Natural killer cell treated with Interleukin-12 subunit alpha and Interleukin-12 subunit beta and Interleukin-15 and Interleukin-18, amount 100 ng/mL, for 72 hours (primary cell): ENCODE results near the gene FKBP1A. TPM values are rescaled to one million over a fixed set of nuclear protein-coding genes. Genes with fewer than 3 reads are reported as not detected.
A peak's percentile ranks its signal among the peaks of the same experiment; 100 is the strongest.

Experiments
- ATAC-seq, 2 donors: fragments of 150-1000 bp; cut with Tn5 transposase in 1 of 2; sonication (Bioruptor Pico), chemical (Tn5 transposase) in 1 of 2; 2 replicates each; pipeline ENCODE4 v1.10.0; 2021
- DNase-seq: peaks from one replicate; pipeline ENCODE4 v3.0.0; 2022; ENCODE audit warnings: low spot score
- H3K27ac Mint-ChIP-seq, 2 donors: 1 replicate in 1 of 2; 2 replicates in 1 of 2; pipeline ENCODE4 v1.8.0; 2022; ENCODE audit warnings: mixed read lengths in 2 of 2, mild to moderate bottlenecking in 1 of 2, moderate library complexity in 1 of 2
- H3K27me3 Mint-ChIP-seq, 2 donors: 1 replicate in 1 of 2; 2 replicates in 1 of 2; pipeline ENCODE4 v1.8.0; 2022; ENCODE audit warnings: mixed read lengths in 2 of 2
- H3K36me3 Mint-ChIP-seq: one replicate; pipeline ENCODE4 v1.8.0; 2022; ENCODE audit warnings: mixed read lengths
- H3K4me1 Mint-ChIP-seq, 2 donors: 1 replicate in 1 of 2; 2 replicates in 1 of 2; pipeline ENCODE4 v1.8.0; 2022; ENCODE audit warnings: low read depth in 2 of 2, mixed read lengths in 2 of 2, mild to moderate bottlenecking in 1 of 2
- H3K4me3 Mint-ChIP-seq: one replicate; pipeline ENCODE4 v1.8.0; 2022; ENCODE audit warnings: mixed read lengths
- H3K9me3 Mint-ChIP-seq: 2 replicates; pipeline ENCODE4 v1.8.0; 2022; ENCODE audit warnings: mixed read lengths
- total RNA-seq, 2 donors: library from RNA; stranded (reverse); gene quantifications; one replicate each; pipeline ENCODE4 v1.2.3, GENCODE V29; 2022

The FKBP1A gene
- total RNA-seq, 2 donors from 2014 or later = 167 to 229 TPM

DNA sequence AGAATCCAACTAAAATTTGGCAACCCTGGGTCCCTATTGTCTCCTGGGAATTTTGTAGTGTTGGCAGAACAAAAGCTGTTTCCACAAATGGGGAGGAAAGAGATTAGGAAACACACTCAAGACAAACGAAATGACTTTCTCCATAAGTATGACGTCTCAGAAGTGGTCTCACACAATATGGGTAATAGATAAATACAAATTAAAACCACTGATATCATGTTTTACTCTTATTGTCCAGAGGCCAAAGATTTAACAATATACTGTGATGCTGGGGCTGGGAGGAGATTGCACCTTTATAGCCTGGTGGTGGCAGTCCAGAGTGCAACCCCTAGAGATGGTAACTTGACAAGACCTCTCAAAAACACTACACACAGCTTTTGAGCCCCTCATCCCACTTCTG is 18.6 kb downstream of the FKBP1A start:
- Mint-ChIP-seq H3K4me1 (peaks cover 52 to 57% of the 10 kb centered on the region in 2 donors), H3K27me3 (no peaks in the 10 kb centered on the region), H3K36me3 (peaks cover 17% of the 10 kb centered on the region), H3K9me3 (no peaks in the 10 kb centered on the region), H3K4me3 (no peak overlapping the region), H3K27ac (no peak overlapping the region)
- no peak for DNase-seq
- ATAC-seq = no peak

- H3K9me3 Mint-ChIP-seq = no peaks in the 10 kb centered on the region
- DNase-seq (no peak), ATAC-seq (no peak)
- H3K36me3 Mint-ChIP-seq = peaks cover 17% of the 10 kb centered on the region
- peaks cover 46 to 57% of the 10 kb centered on the region in 2 donors for H3K4me1 Mint-ChIP-seq
- peak overlapping the region; percentile 30 to 31 for H3K27ac Mint-ChIP-seq
- H3K27me3 Mint-ChIP-seq = no peaks in the 10 kb centered on the region
- no peak overlapping the region for H3K4me3 Mint-ChIP-seq
Observed at GRCh38 chr20:1373614-1374013, 19.2 kb downstream of the FKBP1A start.

DNA sequence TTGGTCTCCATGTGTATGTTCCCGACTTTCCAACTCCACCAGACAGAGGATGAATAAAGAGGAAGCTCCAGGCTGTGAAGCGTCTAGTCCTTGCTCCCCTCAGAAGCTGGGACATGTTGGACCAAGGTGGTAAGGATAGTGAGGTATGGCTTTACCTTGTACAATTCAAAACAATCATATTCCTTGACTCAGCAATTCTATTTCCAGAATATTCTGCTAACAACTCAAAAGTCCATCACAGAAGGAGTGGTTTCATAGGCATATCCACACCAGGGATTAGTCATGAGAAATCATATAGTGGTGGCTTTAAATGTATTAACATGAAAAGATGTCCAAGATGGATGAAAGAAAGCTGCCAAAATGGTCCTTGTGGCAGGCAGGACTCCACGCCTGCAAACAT is 19.8 kb downstream of the FKBP1A start:
- Mint-ChIP-seq H3K27ac (no peak overlapping the region), H3K4me3 (no peak overlapping the region), H3K9me3 (no peaks in the 10 kb centered on the region), H3K36me3 (peaks cover 17% of the 10 kb centered on the region), H3K27me3 (no peaks in the 10 kb centered on the region), H3K4me1 (peaks cover 41 to 52% of the 10 kb centered on the region in 2 donors)
- DNase-seq (no peak), ATAC-seq (no peak)

DNA sequence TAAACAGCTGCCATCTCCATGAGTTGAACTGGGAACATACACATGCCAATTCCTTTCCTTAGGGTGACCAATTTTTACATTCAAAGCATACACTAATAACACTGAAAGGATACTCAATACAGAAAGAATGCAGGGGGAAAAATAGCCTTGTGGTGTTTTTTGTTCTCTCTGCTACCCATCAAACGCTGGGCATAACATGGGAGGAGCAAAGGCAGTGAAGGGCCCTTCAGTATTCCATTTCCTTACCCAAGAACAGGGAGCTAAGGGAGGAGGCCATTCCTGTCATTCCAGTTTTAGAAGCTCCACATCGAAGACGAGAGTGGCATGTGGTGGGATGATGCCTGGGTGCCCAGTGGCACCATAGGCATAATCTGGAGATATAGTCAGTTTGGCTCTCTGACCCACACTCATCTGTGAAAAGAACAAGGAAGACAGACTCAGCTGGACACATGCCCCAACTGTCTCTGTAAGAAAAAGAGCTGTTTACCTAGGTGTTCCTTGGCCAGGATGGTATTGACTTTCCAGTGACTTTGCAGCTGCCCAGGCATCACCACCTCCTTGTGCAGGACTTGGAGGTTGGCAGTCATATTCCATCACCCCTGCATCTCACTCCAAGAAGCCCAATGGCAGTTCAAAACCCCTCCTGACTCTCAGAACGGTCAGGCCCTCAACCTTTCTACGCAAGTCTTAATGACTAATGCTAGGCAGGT is 20.9 kb downstream of the FKBP1A start:
- Mint-ChIP-seq H3K4me1 (peaks cover 30 to 41% of the 10 kb centered on the region in 2 donors), H3K9me3 (no peaks in the 10 kb centered on the region), H3K4me3 (no peak overlapping the region), H3K27ac (peak overlapping the region; percentile 26 to 69), H3K27me3 (no peaks in the 10 kb centered on the region), H3K36me3 (peaks cover 17% of the 10 kb centered on the region)
- ATAC-seq = no peak
- no peak for DNase-seq

GRCh38 chr20:1371202-1371782 is 21.6 kb downstream of the FKBP1A start:
- peak in 1 of 2 donors; percentile 13 for ATAC-seq
- H3K27me3 Mint-ChIP-seq = no peaks in the 10 kb centered on the region
- no peak for DNase-seq
- H3K4me3 Mint-ChIP-seq = no peak overlapping the region
- no peaks in the 10 kb centered on the region for H3K9me3 Mint-ChIP-seq
- H3K27ac Mint-ChIP-seq = peak overlapping the region; percentile 26 to 69
- H3K4me1 Mint-ChIP-seq = peaks cover 23 to 39% of the 10 kb centered on the region in 2 donors
- H3K36me3 Mint-ChIP-seq = peaks cover 17% of the 10 kb centered on the region

DNA sequence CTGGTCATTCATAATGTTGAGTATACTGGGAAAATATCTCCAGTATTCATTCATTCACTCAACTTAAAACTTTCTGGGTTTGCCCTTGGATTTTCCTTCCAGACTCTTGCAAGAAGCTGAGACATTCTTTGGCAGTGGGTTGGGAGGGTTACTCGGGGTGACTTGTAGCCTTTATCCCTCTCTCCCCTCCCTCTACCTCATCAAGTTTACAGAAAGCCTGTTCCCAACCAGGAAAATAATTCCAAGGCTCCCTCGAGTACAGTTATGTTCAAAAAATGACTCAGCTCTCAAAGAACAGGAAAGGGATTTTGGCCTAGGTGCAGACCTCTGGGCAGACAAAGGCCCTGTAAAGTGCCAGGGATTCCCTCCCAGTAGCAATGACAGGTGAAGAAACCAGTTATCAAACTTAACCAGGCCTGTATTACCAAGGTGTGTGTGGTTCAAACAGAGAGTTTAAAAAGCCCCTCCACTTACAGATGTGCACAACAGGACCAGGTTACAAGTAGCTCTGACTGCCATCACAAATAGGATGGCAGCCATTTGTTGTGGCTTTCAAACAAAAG is 22.2 kb downstream of the FKBP1A start:
- no peak overlapping the region for H3K4me3 Mint-ChIP-seq
- no peaks in the 10 kb centered on the region for H3K27me3 Mint-ChIP-seq
- peak overlapping the region in 1 of 2 donors; percentile 26 for H3K27ac Mint-ChIP-seq
- no peaks in the 10 kb centered on the region for H3K9me3 Mint-ChIP-seq
- no peak for ATAC-seq
- no peak for DNase-seq
- peaks cover 18 to 33% of the 10 kb centered on the region in 2 donors for H3K4me1 Mint-ChIP-seq
- peaks cover 17% of the 10 kb centered on the region for H3K36me3 Mint-ChIP-seq

GRCh38 chr20:1369970-1370369 is 22.9 kb downstream of the FKBP1A start:
- Mint-ChIP-seq H3K27ac (no peak overlapping the region), H3K4me3 (no peak overlapping the region), H3K36me3 (peaks cover 17% of the 10 kb centered on the region), H3K9me3 (no peaks in the 10 kb centered on the region), H3K27me3 (no peaks in the 10 kb centered on the region), H3K4me1 (peaks cover 19 to 32% of the 10 kb centered on the region in 2 donors)
- no peak for DNase-seq
- ATAC-seq = no peak

DNA sequence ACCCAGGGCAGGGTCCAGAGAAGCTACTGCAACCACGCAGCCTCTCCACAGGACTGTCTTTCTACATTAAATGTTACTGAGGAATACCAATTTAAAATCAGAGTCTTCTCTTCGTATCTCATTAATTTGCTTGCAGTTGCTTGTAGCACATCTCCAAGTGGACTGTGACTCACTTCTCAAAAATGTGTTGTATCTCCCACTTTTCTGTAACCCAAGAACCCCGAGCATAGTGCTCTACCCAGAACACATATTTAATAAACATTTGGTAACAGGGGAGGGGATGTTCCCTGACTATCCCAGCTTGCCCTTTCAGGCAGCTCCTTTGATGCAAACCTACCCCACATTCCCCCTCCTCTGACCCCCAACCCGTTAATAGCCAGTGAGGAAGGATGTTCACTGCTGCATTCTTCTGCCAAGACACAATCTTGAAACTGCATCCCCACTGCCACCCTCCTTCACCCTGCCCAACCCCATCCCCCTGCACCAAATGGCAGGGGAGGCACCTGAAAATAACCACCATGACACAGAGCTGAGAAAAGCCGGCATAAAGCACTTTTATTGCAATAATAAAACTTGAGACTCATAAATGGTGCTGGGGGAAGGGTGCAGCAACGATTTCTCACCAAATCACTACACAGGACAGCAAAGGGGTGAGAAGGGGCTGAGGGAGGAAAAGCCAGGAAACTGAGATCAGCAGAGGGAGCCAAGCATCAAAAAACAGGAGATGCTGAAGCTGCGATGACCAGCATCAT is 24.2 kb downstream of the FKBP1A start:
- Mint-ChIP-seq H3K4me3 (no peak overlapping the region), H3K27me3 (no peaks in the 10 kb centered on the region), H3K36me3 (peaks cover 14% of the 10 kb centered on the region), H3K27ac (peak overlapping the region in 1 of 2 donors; percentile 25), H3K4me1 (peaks cover 31 to 40% of the 10 kb centered on the region in 2 donors), H3K9me3 (no peaks in the 10 kb centered on the region)
- DNase-seq (no peak), ATAC-seq (no peak)

DNA sequence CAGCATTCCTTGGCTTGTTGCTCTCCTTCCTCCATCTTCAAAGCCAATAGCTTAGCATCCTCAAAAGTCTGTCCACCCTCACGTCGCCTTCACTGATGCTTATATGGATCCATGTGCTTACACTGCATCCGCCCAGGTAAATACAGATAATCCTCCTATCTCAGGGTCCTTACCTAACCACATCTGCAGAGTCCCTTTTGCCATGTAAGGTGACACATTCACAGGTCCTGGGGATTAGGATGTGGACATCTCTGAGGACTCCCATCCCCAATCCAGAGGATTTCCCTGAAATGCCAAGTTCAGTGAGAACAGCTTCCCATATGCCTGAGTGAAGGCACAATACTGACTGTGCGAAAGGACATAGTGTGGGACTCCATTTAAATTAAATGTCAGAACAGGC is 25.4 kb downstream of the FKBP1A start:
- Mint-ChIP-seq H3K27me3 (no peaks in the 10 kb centered on the region), H3K27ac (no peak overlapping the region), H3K4me3 (no peak overlapping the region), H3K9me3 (no peaks in the 10 kb centered on the region), H3K4me1 (peaks cover 43 to 45% of the 10 kb centered on the region in 2 donors), H3K36me3 (peaks cover 6% of the 10 kb centered on the region)
- no peak for DNase-seq
- no peak for ATAC-seq

DNA sequence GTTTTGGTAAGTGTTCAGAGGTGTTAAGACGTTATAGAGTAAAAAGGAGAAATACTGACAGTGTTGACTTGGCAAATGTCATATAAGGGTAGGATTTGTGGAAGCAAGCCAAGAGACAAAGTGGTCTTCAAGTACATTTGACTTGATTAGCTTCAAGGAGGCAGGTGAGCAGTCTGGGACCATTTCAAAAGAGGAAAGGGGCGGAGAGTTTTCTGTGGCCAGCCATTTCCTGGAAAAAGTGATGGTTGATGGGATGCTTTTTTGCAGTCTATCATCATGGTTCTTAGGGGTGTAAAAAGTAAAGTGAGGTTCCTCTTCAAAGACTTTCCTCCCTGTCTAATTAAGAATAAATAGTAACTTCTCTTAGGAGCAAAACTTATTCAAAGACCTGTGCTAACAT is 28.7 kb downstream of the FKBP1A start:
- peak overlapping the region; percentile 32 to 84 for H3K27ac Mint-ChIP-seq
- H3K36me3 Mint-ChIP-seq = peaks cover 15% of the 10 kb centered on the region
- no peaks in the 10 kb centered on the region for H3K9me3 Mint-ChIP-seq
- H3K4me3 Mint-ChIP-seq = peak overlapping the region; percentile 76
- DNase-seq = no peak
- peaks cover 54% of the 10 kb centered on the region in 2 donors for H3K4me1 Mint-ChIP-seq
- no peaks in the 10 kb centered on the region for H3K27me3 Mint-ChIP-seq
- no peak for ATAC-seq

DNA sequence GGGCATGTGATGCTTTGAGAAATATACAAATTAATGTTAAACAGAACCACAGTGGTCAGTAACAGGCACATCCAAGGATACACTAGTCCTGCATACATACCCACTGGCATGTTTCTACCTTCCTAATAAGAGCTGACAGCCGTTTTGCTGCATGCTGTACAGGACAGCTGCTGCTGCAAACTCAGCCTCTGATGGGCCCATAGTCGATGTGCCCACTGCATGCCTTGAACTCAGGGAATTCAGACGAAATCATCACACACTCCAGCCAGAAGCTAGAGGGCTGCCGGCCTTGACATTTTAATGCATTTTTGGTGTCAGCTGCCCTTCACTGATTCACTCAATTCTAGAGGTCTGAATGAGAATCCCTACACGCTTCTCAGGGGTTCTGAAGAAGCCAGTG is 29.3 kb downstream of the FKBP1A start:
- peak overlapping the region; percentile 76 for H3K4me3 Mint-ChIP-seq
- DNase-seq = no peak
- no peaks in the 10 kb centered on the region for H3K9me3 Mint-ChIP-seq
- H3K27ac Mint-ChIP-seq = peak overlapping the region; percentile 32 to 84
- ATAC-seq = no peak
- H3K4me1 Mint-ChIP-seq = peaks cover 51 to 60% of the 10 kb centered on the region in 2 donors
- H3K27me3 Mint-ChIP-seq = no peaks in the 10 kb centered on the region
- peaks cover 15% of the 10 kb centered on the region for H3K36me3 Mint-ChIP-seq

GRCh38 chr20:1362484-1362883 is 30.4 kb downstream of the FKBP1A start:
- Mint-ChIP-seq H3K36me3 (peaks cover 15% of the 10 kb centered on the region), H3K27me3 (no peaks in the 10 kb centered on the region), H3K27ac (peak overlapping the region; percentile 32 to 84), H3K4me1 (peaks cover 60 to 70% of the 10 kb centered on the region in 2 donors), H3K9me3 (no peaks in the 10 kb centered on the region), H3K4me3 (no peak overlapping the region)
- ATAC-seq (no peak), DNase-seq (no peak)

GRCh38 chr20:1360094-1360846 is 32.6 kb downstream of the FKBP1A start:
- Mint-ChIP-seq H3K4me1 (peaks cover 55 to 71% of the 10 kb centered on the region in 2 donors), H3K27me3 (no peaks in the 10 kb centered on the region), H3K27ac (peak overlapping the region; percentile 58), H3K4me3 (peak overlapping the region; percentile 4), H3K36me3 (peaks cover 15% of the 10 kb centered on the region), H3K9me3 (no peaks in the 10 kb centered on the region)
- ATAC-seq (peak in 1 of 2 donors; percentile 47), DNase-seq (no peak)
